Panc1 (cell line): Measurements from ENCODE around the gene CRELD2. TPM values are rescaled to one million over a fixed set of nuclear protein-coding genes. Genes with fewer than 3 reads are reported as not detected.

Source experiments
- ATAC-seq: fragments of 200-7000 bp; cut with Tn5 transposase; 2 replicates; pipeline ENCODE4 v1.9.1; 2020; ENCODE audit warnings: mild to moderate bottlenecking, moderate library complexity
- BruUV-seq: library from RNA; stranded (reverse); fragments of 400-500 nt; replicated peaks from 2 replicates; lab custom pipeline; 2021; lab: Mats Ljungman, UMichigan
- CTCF ChIA-PET: fragments of 300-600 bp; sonication (Branson Sonifier 250); formaldehyde crosslinking; loops from one replicate; lab custom pipeline; 2022; ENCODE audit warnings: antibody characterized with exemption; lab: Charles Lee
- POLR2A ChIA-PET: fragments of 300-600 bp; sonication (Branson Sonifier 250); formaldehyde crosslinking; loops from one replicate; lab custom pipeline; 2022; ENCODE audit warnings: antibody characterized with exemption; lab: Charles Lee
- DNase-seq: peaks from one replicate; pipeline ENCODE4 v3.0.0-alpha.2; 2010; ENCODE audit warnings: low read depth, low spot score
- H3K27ac ChIP-seq: 2 replicates; pipeline ENCODE4 v1.5.1; 2011; ENCODE audit warnings: mild to moderate bottlenecking, low read length, inconsistent platforms
- H3K27me3 ChIP-seq: fragments of 200-500 bp; sonication (Bioruptor generic); 2 replicates; pipeline ENCODE4 v1.6.0; 2014; ENCODE audit warnings: low read length, inconsistent platforms; ENCODE audit not compliant: control insufficient read depth, insufficient read depth
- H3K36me3 ChIP-seq: fragments of 200-500 bp; sonication (Bioruptor generic); 2 replicates; pipeline ENCODE4 v1.5.1; 2014; ENCODE audit warnings: inconsistent platforms, mild to moderate bottlenecking, low read length, moderate library complexity; ENCODE audit not compliant: control insufficient read depth, insufficient read depth
- H3K4me1 ChIP-seq: 2 replicates; pipeline ENCODE4 v1.5.1; 2011; ENCODE audit warnings: inconsistent platforms, mild to moderate bottlenecking, low read length, moderate library complexity; ENCODE audit not compliant: control insufficient read depth, insufficient read depth
- H3K4me3 ChIP-seq, 2 experiments: 2 replicates each; pipeline ENCODE4 v1.5.1; 2011 to 2012; ENCODE audit warnings: low read depth in 2 of 2, low read length in 2 of 2, mild to moderate bottlenecking in 2 of 2, inconsistent platforms in 1 of 2, moderate library complexity in 1 of 2
- H3K9me3 ChIP-seq: fragments of 200-500 bp; sonication (Bioruptor generic); 2 replicates; pipeline ENCODE4 v1.5.1; 2014; ENCODE audit warnings: low read depth, mild to moderate bottlenecking, inconsistent platforms, low read length, moderate library complexity; ENCODE audit not compliant: control insufficient read depth, insufficient read depth
- CTCF ChIP-seq: fragments of 450-650 bp; IDR thresholded peaks from 2 replicates; pipeline ENCODE4 v1.5.1; 2017; ENCODE audit warnings: mild to moderate bottlenecking
- POLR2AphosphoS5 ChIP-seq: IDR thresholded peaks from 2 replicates; pipeline ENCODE4 v1.6.1; 2012; ENCODE audit warnings: mild to moderate bottlenecking, low read depth, low read length, moderate library complexity
- REST ChIP-seq, 2 experiments: IDR thresholded peaks; 2 replicates each; pipeline ENCODE4 v1.6.1; 2011 to 2012; ENCODE audit warnings: low read depth in 2 of 2, control low read depth in 1 of 2, low read length in 1 of 2, mild to moderate bottlenecking in 1 of 2, moderate library complexity in 1 of 2; ENCODE audit not compliant: insufficient read depth in 1 of 2
- SIN3A ChIP-seq: IDR thresholded peaks from 2 replicates; pipeline ENCODE4 v1.6.1; 2012; ENCODE audit warnings: low read depth, mild to moderate bottlenecking, low read length, moderate library complexity, borderline replicate concordance; ENCODE audit not compliant: insufficient read depth
- TCF7L2 ChIP-seq: IDR thresholded peaks from 2 replicates; pipeline ENCODE4 v1.6.1; 2011; ENCODE audit warnings: mild to moderate bottlenecking, low read depth, low read length, inconsistent platforms
- in situ Hi-C: cut with HindIII; loops from 2 replicates; pipeline ENCODE4 v1.10.0; 2016; ENCODE audit warnings: low sequenced_read_pairs, low pct_unique_long_range_greater_than_20kb
- intact Hi-C: fragments of 100-400 bp; cut with micrococcal nuclease; formaldehyde crosslinking; loops from one replicate; pipeline ENCODE4 v1.10.0; 2022; ENCODE audit not compliant: unreplicated experiment
- total RNA-seq: library from RNA; stranded (reverse); gene quantifications from one replicate; pipeline ENCODE4 v1.2.1, GENCODE V29; 2021; ENCODE audit not compliant: unreplicated experiment

The CRELD2 gene
- total RNA-seq, 1 experiment from 2014 or later = 59.7 TPM

- DNase-seq (no peak), ATAC-seq (no peak)
- no peaks in the 10 kb centered on the region for H3K9me3 ChIP-seq
- H3K4me3 ChIP-seq = no peak overlapping the region
- H3K36me3 ChIP-seq = no peaks in the 10 kb centered on the region; the same call in 1 of the 2 replicates
- BruUV-seq = no TSS peak
- ChIA-PET POLR2A (interaction anchor here (0.5 kb wide), 1 partner anchor 22 kb away, joined by 9 read pairs; no protein-coding TSS in a partner anchor), CTCF (no interaction called here)
- no peak for TF ChIP-seq TCF7L2
- no peak for TF ChIP-seq CTCF
- TF ChIP-seq SIN3A = no peak
- TF ChIP-seq POLR2AphosphoS5 = no peak
- no peak for TF ChIP-seq REST (IDR thresholded peaks at IDR 0.05; ENCODE audit: insufficient read depth in 1 of 2, low read depth in 2 of 2, low read length in 1 of 2)
- intact Hi-C loops = no loop called here
- H3K4me1 ChIP-seq = peaks cover 40% of the 10 kb centered on the region
- H3K27ac ChIP-seq = no peak overlapping the region
- no peaks in the 10 kb centered on the region for H3K27me3 ChIP-seq
- in situ Hi-C loops = no loop called here
Observed at GRCh38 chr22:49957826-49958365, 39.5 kb downstream of the CRELD2 start.

GRCh38 chr22:49958366-49958921 is 40.0 kb downstream of the CRELD2 start:
- in situ Hi-C loops = no loop called here
- Histone ChIP-seq H3K4me1 (peaks cover 35% of the 10 kb centered on the region), H3K9me3 (no peaks in the 10 kb centered on the region), H3K27ac (peak overlapping the region; percentile 94), H3K36me3 (no peaks in the 10 kb centered on the region; the same call in 1 of the 2 replicates), H3K4me3 (no peak overlapping the region), H3K27me3 (no peaks in the 10 kb centered on the region)
- ChIA-PET CTCF (no interaction called here), POLR2A (no interaction called here)
- DNase-seq (no peak), ATAC-seq (no peak)
- no TSS peak for BruUV-seq
- TF ChIP-seq REST (IDR thresholded peaks at IDR 0.05; ENCODE audit: insufficient read depth in 1 of 2, low read depth in 2 of 2, low read length in 1 of 2) (no peak), SIN3A (no peak), TCF7L2 (no peak), POLR2AphosphoS5 (no peak), CTCF (no peak)
- intact Hi-C loops = no loop called here
